Fibroblast of lung (primary cell): Measurements from ENCODE around the gene HNRNPU. TPM values are rescaled to one million over a fixed set of nuclear protein-coding genes. Genes with fewer than 3 reads are reported as not detected.

Source experiments
- DNase-seq, 2 donors: peaks; one replicate each; pipeline versions ENCODE4 v3.0.0 to v3.0.0-alpha.2; 2010; ENCODE audit warnings: low read depth in 2 of 2
- H2AFZ ChIP-seq: 2 replicates; pipeline ENCODE4 v1.5.1; 2012; ENCODE audit warnings: low read length, control low read depth, inconsistent platforms
- H3K27ac ChIP-seq: 2 replicates; pipeline ENCODE4 v1.5.1; 2011; ENCODE audit warnings: low read length, control low read depth; ENCODE audit not compliant: insufficient read depth
- H3K27me3 ChIP-seq: 2 replicates; pipeline ENCODE4 v1.5.1; 2011; ENCODE audit warnings: mild to moderate bottlenecking, low read length; ENCODE audit not compliant: control insufficient read depth, insufficient read depth
- H3K36me3 ChIP-seq: 2 replicates; pipeline ENCODE4 v1.5.1; 2011; ENCODE audit warnings: low read length; ENCODE audit not compliant: control insufficient read depth, insufficient read depth
- H3K4me1 ChIP-seq: 2 replicates; pipeline ENCODE4 v1.5.1; 2011; ENCODE audit warnings: low read length; ENCODE audit not compliant: control insufficient read depth, insufficient read depth; ENCODE audit errors: extremely low read depth
- H3K4me2 ChIP-seq: 2 replicates; pipeline ENCODE4 v1.5.1; 2011; ENCODE audit warnings: low read length, control low read depth; ENCODE audit not compliant: insufficient read depth; ENCODE audit errors: extremely low read depth
- H3K4me3 ChIP-seq, 4 experiments: fragments of 200-600 bp in 1 of 4; sonication (generic) in 1 of 4; replicated peaks in 1 of 4; 2 replicates each; pipeline ENCODE4 v1.5.1; 2011 to 2016; ENCODE audit warnings: low read length in 4 of 4, low read depth in 3 of 4, mild to moderate bottlenecking in 3 of 4, control low read depth in 2 of 4, inconsistent platforms in 1 of 4, mixed read lengths in 1 of 4; ENCODE audit not compliant: insufficient read depth in 1 of 4; ENCODE audit errors: control extremely low read depth in 1 of 4
- H3K79me2 ChIP-seq: 2 replicates; pipeline ENCODE4 v1.5.1; 2012; ENCODE audit warnings: mild to moderate bottlenecking, low read length, inconsistent platforms; ENCODE audit not compliant: control insufficient read depth, insufficient read depth
- H3K9ac ChIP-seq: 2 replicates; pipeline ENCODE4 v1.5.1; 2011; ENCODE audit warnings: mild to moderate bottlenecking, low read length, control low read depth; ENCODE audit not compliant: insufficient read depth
- H3K9me3 ChIP-seq: 2 replicates; pipeline ENCODE4 v1.5.1; 2012; ENCODE audit warnings: low read depth, low read length; ENCODE audit not compliant: control insufficient read depth, insufficient read depth
- H4K20me1 ChIP-seq: 2 replicates; pipeline ENCODE4 v1.5.1; 2011; ENCODE audit warnings: low read length; ENCODE audit not compliant: control insufficient read depth, insufficient read depth; ENCODE audit errors: extremely low read depth
- CTCF ChIP-seq, 2 donors: IDR thresholded peaks in 1 of 2; conservative IDR thresholded peaks in 1 of 2; 1 replicate in 1 of 2; 2 replicates in 1 of 2; pipeline ENCODE4 v1.5.1; 2011 to 2012; ENCODE audit warnings: low read length in 2 of 2, control low read depth in 1 of 2, inconsistent platforms in 1 of 2, low read depth in 1 of 2, mild to moderate bottlenecking in 1 of 2
- EZH2 ChIP-seq: IDR thresholded peaks from 2 replicates; pipeline ENCODE4 v1.5.1; 2012; ENCODE audit warnings: low read length, control low read depth, mild to moderate bottlenecking; ENCODE audit errors: missing control alignments
- polyA plus RNA-seq, 2 donors: library from polyadenylated mRNA; depleted of rRNA in 1 of 2; stranded (reverse) in 1 of 2; unstranded in 1 of 2; fragments of >200 nt; gene quantifications; 2 replicates each; pipeline ENCODE4 v1.2.1, GENCODE V29; 2011 to 2012; ENCODE audit warnings: missing spikeins in 1 of 2
- total RNA-seq: library from RNA; depleted of rRNA; stranded (reverse); fragments of >200 nt; gene quantifications from 2 replicates; pipeline ENCODE4 v1.2.1, GENCODE V29; 2014

HNRNPU gene
- total and polyA plus RNA-seq, 2 donors (not counting 1 experiment from before 2014, with no cell fraction given), result 231 to 383 TPM

DNA sequence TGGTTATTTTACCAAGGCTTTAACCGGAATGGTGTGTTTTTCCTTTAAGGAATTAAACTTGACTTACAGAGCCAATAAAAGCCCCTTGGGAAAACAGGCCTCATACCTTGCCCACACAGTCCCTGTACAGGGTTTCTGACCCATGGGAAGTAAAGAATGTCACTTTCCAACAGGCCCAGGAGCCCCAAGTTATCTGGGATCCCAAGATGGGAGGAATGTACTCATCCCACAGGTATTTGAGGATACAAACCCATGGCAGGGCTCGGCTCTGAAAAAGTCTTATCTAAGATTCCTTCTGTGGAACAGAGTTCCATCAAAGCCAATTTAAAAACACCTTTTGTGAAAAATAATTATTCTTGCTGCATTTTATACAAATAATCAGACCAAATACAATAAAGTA is 44.2 kb downstream of the HNRNPU start:
- no peak overlapping the region for H3K9ac ChIP-seq
- H3K4me2 ChIP-seq, result no peak overlapping the region

DNA sequence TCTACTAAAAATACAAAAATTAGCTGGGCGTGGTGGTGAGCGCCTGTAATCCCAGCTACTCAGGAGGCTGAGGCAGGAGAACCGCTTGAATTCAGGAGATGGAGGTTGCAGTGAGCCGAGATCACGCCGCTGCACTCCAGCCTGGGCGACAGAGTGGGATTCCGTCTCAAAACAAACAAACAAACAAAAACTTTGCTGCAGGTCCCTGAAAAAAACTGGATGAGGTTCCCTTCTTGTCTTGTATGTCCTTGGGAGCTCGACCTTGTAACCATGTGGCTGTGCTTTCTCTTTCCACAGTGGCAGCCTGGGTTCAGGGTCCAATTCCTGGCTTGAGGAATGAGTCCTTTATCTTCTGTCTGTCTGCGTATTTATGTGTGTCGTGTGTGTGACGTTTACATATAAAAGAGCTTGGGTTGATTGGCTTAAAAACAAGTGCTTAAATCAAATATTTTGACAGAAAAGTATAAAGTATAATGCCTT is 46.9 kb downstream of the HNRNPU start:
- no peak overlapping the region for H3K9ac ChIP-seq
- no peaks in the 10 kb centered on the region for H3K4me1 ChIP-seq
- no peak overlapping the region for H3K4me2 ChIP-seq
- no peaks in the 10 kb centered on the region for H3K9me3 ChIP-seq
- no peaks in the 10 kb centered on the region for H3K79me2 ChIP-seq
- no peaks in the 10 kb centered on the region for H3K27me3 ChIP-seq
- H3K27ac ChIP-seq, result no peak overlapping the region
- H4K20me1 ChIP-seq, result no peaks in the 10 kb centered on the region
- no peaks in the 10 kb centered on the region for H3K36me3 ChIP-seq
- H3K4me3 ChIP-seq, result no peak overlapping the region
- DNase-seq, result no peak
- H2AFZ ChIP-seq, result no peak overlapping the region
- TF ChIP-seq EZH2 (no peak), CTCF (conservative IDR thresholded peaks at IDR 0.05 in 1 of 2, IDR thresholded peaks at IDR 0.05 in 1 of 2; ENCODE audit: low read depth in 1 of 2, low read length in 2 of 2) (no peak)

More for the DNA sequence above, 44.2 kb downstream of the HNRNPU start:
- Histone ChIP-seq H2AFZ (no peak overlapping the region), H4K20me1 (no peaks in the 10 kb centered on the region), H3K27me3 (no peaks in the 10 kb centered on the region), H3K27ac (no peak overlapping the region), H3K4me1 (no peaks in the 10 kb centered on the region), H3K4me3 (no peak overlapping the region), H3K36me3 (no peaks in the 10 kb centered on the region), H3K9me3 (no peaks in the 10 kb centered on the region), H3K79me2 (no peaks in the 10 kb centered on the region)
- TF ChIP-seq EZH2 (no peak), CTCF (conservative IDR thresholded peaks at IDR 0.05 in 1 of 2, IDR thresholded peaks at IDR 0.05 in 1 of 2; ENCODE audit: low read depth in 1 of 2, low read length in 2 of 2) (no peak)
- DNase-seq, result peak in 1 of 2 donors; percentile 30

DNA sequence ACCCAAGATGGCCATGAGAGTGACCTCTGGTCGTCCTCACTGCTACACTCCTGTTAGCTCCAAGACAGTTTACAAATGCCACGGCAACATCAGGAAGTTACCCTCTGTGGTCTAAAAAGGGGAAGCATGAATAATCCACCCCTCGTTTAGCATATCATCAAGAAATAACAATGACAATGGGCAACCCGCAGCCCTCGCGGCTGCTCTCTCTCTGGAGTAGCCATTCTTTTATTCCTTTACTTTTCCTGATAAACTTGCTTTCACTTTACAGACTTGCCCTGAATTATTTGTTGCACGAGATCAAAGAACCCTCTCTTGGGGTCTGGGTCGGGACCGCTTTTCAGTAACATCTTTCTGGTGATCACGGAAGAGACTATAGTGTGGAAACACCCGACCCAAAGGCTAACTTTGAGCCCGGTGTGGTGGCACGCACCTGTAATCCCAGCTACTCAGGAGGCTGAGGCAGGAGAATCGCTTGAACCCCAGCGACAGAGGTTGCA is 48.7 kb downstream of the HNRNPU start:
- Histone ChIP-seq H3K4me3 (no peak overlapping the region), H3K36me3 (no peaks in the 10 kb centered on the region), H3K27me3 (no peaks in the 10 kb centered on the region), H3K9ac (no peak overlapping the region), H3K4me2 (peak overlapping the region; percentile 23), H3K4me1 (no peaks in the 10 kb centered on the region), H4K20me1 (no peaks in the 10 kb centered on the region), H2AFZ (no peak overlapping the region), H3K79me2 (no peaks in the 10 kb centered on the region), H3K9me3 (no peaks in the 10 kb centered on the region), H3K27ac (no peak overlapping the region)
- DNase-seq, result peak in 1 of 2 donors; percentile 20
- TF ChIP-seq EZH2, result no peak
- no peak for TF ChIP-seq CTCF (conservative IDR thresholded peaks at IDR 0.05 in 1 of 2, IDR thresholded peaks at IDR 0.05 in 1 of 2; ENCODE audit: low read depth in 1 of 2, low read length in 2 of 2)
